ENCODE results near the gene MMP11. TPM values are rescaled to one million over a fixed set of nuclear protein-coding genes. Genes with fewer than 3 reads are reported as not detected.

MMP11 gene
- total RNA-seq, 1 donor from 2014 or later = 7.6 TPM

DNA sequence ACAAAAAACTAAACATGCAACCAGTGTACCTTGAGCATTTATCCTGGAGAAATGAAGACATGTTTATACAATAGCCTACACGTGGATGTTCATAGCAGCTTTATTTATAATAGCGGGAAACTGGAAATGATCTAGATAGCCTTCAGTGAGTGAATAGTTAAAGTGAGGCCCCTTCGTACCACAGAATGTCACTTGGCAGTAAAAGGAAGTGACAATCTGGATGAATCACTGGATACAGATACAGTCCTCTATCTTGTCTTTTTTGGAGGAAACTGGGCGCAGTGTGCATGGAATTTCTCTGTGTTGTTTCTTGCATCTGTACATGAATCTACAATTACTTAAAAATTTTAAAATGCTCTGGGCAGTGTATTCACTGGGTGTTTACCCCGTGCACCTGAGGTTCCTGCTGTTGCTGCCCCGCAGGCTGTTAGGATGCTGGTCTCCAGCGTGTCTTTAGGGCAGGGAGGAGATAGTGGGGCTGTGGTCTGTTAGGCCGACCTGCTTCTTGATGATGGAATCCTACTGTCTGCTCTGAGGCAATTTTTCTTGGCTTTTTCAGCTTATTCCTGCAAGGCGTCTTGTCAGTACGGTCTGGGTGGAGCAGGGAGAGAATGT, 43.0 kb downstream of the MMP11 start:
- Histone ChIP-seq H3K36me3 (peaks cover 41 to 72% of the 10 kb centered on the region in 2 donors), H3K4me3 (no peak overlapping the region), H3K9me3 (no peaks in the 10 kb centered on the region), H3K4me1 (no peaks in the 10 kb centered on the region), H3K27ac (no peak overlapping the region), H3K27me3 (no peaks in the 10 kb centered on the region)
- no peak for DNase-seq (ENCODE audit: low spot score in 2 of 2)
- intact Hi-C loops (cut with DNase I) = no loop called here
- TF ChIP-seq, protein P1, sequence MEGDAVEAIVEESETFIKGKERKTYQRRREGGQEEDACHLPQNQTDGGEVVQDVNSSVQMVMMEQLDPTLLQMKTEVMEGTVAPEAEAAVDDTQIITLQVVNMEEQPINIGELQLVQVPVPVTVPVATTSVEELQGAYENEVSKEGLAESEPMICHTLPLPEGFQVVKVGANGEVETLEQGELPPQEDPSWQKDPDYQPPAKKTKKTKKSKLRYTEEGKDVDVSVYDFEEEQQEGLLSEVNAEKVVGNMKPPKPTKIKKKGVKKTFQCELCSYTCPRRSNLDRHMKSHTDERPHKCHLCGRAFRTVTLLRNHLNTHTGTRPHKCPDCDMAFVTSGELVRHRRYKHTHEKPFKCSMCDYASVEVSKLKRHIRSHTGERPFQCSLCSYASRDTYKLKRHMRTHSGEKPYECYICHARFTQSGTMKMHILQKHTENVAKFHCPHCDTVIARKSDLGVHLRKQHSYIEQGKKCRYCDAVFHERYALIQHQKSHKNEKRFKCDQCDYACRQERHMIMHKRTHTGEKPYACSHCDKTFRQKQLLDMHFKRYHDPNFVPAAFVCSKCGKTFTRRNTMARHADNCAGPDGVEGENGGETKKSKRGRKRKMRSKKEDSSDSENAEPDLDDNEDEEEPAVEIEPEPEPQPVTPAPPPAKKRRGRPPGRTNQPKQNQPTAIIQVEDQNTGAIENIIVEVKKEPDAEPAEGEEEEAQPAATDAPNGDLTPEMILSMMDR (IDR thresholded peaks at IDR 0.05) = no peak

DNA sequence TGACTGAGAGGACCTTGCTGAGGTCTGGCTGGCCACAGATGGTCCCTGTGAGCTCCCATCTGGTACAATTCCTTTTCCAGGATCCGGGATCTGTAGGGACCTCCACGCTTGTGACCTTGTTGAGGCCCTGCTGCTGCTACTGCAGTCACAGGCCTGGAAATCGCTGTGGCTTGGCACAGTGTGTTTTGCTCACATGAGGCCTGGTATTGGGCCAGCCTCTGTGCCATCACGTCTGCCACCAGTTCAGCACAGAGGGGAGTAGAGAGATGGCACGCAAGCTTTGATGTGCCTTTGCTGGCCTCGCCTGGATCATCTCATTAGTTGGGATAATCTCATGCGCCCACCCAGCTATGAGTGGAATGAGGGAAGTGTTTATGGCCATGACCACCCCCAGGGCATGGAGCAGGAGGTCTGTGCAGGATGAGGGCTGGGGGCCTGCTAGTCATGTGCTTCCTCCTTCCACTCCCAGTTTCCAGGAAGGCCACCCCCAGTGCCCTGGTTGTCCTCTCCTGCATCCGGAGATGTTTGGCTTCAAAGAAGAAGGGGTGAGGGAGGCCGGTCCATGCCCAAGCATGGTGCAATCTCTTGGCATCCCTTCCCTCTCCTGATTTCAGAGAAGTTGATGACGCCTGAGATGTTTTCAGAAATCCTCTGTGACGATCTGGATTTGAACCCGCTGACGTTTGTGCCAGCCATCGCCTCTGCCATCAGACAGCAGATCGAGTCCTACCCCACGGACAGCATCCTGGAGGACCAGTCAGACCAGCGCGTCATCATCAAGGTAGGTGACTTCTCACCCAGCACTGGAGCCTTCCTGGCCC, 43.7 kb downstream of the MMP11 start:
- H3K27me3 ChIP-seq = no peaks in the 10 kb centered on the region
- H3K4me3 ChIP-seq = no peak overlapping the region
- intact Hi-C loops (cut with DNase I) = no loop called here
- TF ChIP-seq, protein P1 (IDR thresholded peaks at IDR 0.05) = no peak
- no peak for DNase-seq (ENCODE audit: low spot score in 2 of 2)
- H3K4me1 ChIP-seq = no peaks in the 10 kb centered on the region
- H3K36me3 ChIP-seq = peaks cover 47 to 75% of the 10 kb centered on the region in 2 donors
- H3K9me3 ChIP-seq = no peaks in the 10 kb centered on the region
- no peak overlapping the region for H3K27ac ChIP-seq

DNA sequence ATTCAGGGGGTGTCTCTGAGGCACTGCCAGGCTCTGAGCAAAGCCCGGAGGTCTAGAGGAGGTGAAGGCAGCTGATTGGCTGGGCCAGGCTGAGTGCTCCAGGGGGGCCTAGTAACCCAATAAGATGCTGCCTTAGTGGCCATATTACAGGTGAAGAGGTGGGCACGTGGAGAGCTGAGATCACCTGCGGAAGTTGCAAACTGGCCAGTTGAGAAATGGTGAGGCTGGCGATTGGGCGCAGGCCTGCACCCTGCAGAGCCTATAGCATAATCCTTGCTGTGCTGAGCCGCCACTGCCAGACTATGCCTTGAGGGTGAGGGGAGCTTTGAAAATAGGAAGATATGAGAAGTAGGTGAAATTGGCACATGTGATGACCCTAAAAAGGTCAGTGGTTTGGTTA, 44.5 kb downstream of the MMP11 start:
- TF ChIP-seq, protein P1 (IDR thresholded peaks at IDR 0.05) = no peak
- intact Hi-C loops (cut with DNase I) = no loop called here
- Histone ChIP-seq H3K27ac (no peak overlapping the region), H3K4me3 (no peak overlapping the region), H3K27me3 (no peaks in the 10 kb centered on the region), H3K36me3 (peaks cover 54 to 76% of the 10 kb centered on the region in 2 donors), H3K9me3 (no peaks in the 10 kb centered on the region), H3K4me1 (no peaks in the 10 kb centered on the region)
- no peak for DNase-seq (ENCODE audit: low spot score in 2 of 2)

DNA sequence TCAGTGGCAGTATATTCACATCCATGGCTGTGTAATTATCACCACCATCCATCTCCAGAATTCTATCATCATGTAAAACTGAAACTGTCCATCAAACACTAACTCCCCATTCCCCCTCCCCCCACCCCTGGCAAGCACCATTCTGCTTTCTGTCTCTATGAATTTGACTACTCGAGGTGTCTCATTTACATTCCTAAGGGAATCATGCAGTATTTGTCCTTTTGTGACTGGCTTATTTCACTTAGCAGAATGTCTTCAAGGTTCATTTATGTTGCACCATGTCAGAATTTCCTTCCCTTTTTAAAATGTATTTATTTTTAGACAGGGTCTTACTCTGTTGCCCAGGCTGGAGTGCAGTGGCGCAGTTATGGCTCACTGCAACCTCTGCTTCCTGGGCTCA, 45.9 kb downstream of the MMP11 start:
- TF ChIP-seq, protein P1 (IDR thresholded peaks at IDR 0.05) = no peak
- intact Hi-C loops (cut with DNase I) = no loop called here

DNA sequence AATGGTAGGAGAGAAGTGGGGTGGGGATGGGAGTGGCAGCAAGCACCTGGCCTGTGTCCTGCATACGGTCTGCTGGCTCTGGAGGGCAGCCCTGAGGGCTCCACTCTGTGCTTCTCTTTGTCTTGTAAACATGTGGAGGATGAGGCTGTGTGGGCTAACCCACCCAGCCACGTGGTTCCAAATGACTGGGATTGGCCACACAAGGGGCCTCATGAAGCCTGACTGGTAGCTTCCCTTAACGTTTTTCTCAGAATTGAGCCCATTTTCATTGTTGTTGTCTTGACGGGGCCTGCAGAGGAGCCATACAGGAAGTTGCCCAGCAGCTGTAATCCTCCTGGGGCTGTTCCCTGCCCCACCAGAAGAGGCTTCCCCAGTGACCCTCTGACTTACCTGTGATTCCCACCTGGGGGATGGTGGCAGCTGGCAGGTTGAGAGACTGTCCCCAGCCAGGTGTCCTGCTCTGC, 48.1 kb downstream of the MMP11 start:
- H3K9me3 ChIP-seq = no peaks in the 10 kb centered on the region
- H3K36me3 ChIP-seq = peaks cover 76 to 88% of the 10 kb centered on the region in 2 donors
- H3K27me3 ChIP-seq = no peaks in the 10 kb centered on the region
- no peak for DNase-seq (ENCODE audit: low spot score in 2 of 2)
- intact Hi-C loops (cut with DNase I) = no loop called here
- no peak overlapping the region for H3K4me3 ChIP-seq
- no peaks in the 10 kb centered on the region for H3K4me1 ChIP-seq
- no peak overlapping the region for H3K27ac ChIP-seq
- TF ChIP-seq, protein P1 (IDR thresholded peaks at IDR 0.05) = no peak

More for the DNA sequence above, 45.9 kb downstream of the MMP11 start:
- H3K4me1 ChIP-seq = no peaks in the 10 kb centered on the region
- H3K36me3 ChIP-seq = peaks cover 65 to 77% of the 10 kb centered on the region in 2 donors
- no peaks in the 10 kb centered on the region for H3K27me3 ChIP-seq
- DNase-seq (ENCODE audit: low spot score in 2 of 2) = no peak
- no peaks in the 10 kb centered on the region for H3K9me3 ChIP-seq
- H3K27ac ChIP-seq = no peak overlapping the region
- no peak overlapping the region for H3K4me3 ChIP-seq

Measured in ascending aorta (tissue), 2 donors.